ENCODE measurements around the gene HOXC5.

HOXC5 gene

GRCh38 chr12:54006559-54007220, 26.2 kb upstream of the HOXC5 start:
- DNase-seq (ENCODE audit: low read depth) = no peak

- no peak for DNase-seq (ENCODE audit: low read depth)
Observed at GRCh38 chr12:54007538-54008259, 25.2 kb upstream of the HOXC5 start.

GRCh38 chr12:54008260-54008552, 24.6 kb upstream of the HOXC5 start:
- DNase-seq (ENCODE audit: low read depth) = no peak

GRCh38 chr12:54009171-54010052, 23.4 kb upstream of the HOXC5 start:
- no peak for DNase-seq (ENCODE audit: low read depth)

- no peak for DNase-seq (ENCODE audit: low read depth)
Observed at GRCh38 chr12:54010053-54010971, 22.5 kb upstream of the HOXC5 start.

- no peak for DNase-seq (ENCODE audit: low read depth)
Observed at GRCh38 chr12:54010972-54011664, 21.7 kb upstream of the HOXC5 start.

GRCh38 chr12:54011665-54012532, 21.0 kb upstream of the HOXC5 start:
- DNase-seq (ENCODE audit: low read depth) = no peak

GRCh38 chr12:54012631-54013409, 20.0 kb upstream of the HOXC5 start:
- DNase-seq (ENCODE audit: low read depth) = no peak

GRCh38 chr12:54014377-54015017, 18.4 kb upstream of the HOXC5 start:
- no peak for DNase-seq (ENCODE audit: low read depth)

- DNase-seq (ENCODE audit: low read depth) = no peak
Observed at GRCh38 chr12:54015018-54015931, 17.6 kb upstream of the HOXC5 start.

GRCh38 chr12:54016051-54016450, 16.8 kb upstream of the HOXC5 start:
- DNase-seq (ENCODE audit: low read depth) = no peak

GRCh38 chr12:54016478-54016964, 16.3 kb upstream of the HOXC5 start:
- no peak for DNase-seq (ENCODE audit: low read depth)

- no peak for DNase-seq (ENCODE audit: low read depth)
Observed at GRCh38 chr12:54017027-54017788, 15.6 kb upstream of the HOXC5 start.

GRCh38 chr12:54017878-54018467, 14.9 kb upstream of the HOXC5 start:
- DNase-seq (ENCODE audit: low read depth) = peak; percentile 77

- DNase-seq (ENCODE audit: low read depth) = no peak
Observed at GRCh38 chr12:54018468-54018984, 14.3 kb upstream of the HOXC5 start.

- no peak for DNase-seq (ENCODE audit: low read depth)
Observed at GRCh38 chr12:54019091-54019811, 13.6 kb upstream of the HOXC5 start.

All from HS-27A (cell line).